Fibroblast of mammary gland (primary cell): ENCODE results near the gene SCN2A.
"Not testable (repeated sequence)": the region's sequence is repeated elsewhere in the genome, so short reads cannot be mapped to it uniquely, and the experiment has no call there.

Experiments
- DNase-seq: peaks from one replicate; pipeline ENCODE4 v3.0.0-alpha.2; 2010; ENCODE audit warnings: low read depth
- H3K4me3 ChIP-seq: 2 replicates; pipeline ENCODE4 v1.5.1; 2011; ENCODE audit warnings: low read depth, mild to moderate bottlenecking, low read length, moderate library complexity; ENCODE audit not compliant: control insufficient read depth
- TF ChIP-seq, protein P1 (sequence below): conservative IDR thresholded peaks from 2 replicates; pipeline ENCODE4 v1.5.1; 2011; ENCODE audit warnings: low read depth, low read length, inconsistent platforms; ENCODE audit not compliant: control insufficient read depth, insufficient read depth

SCN2A gene

DNA sequence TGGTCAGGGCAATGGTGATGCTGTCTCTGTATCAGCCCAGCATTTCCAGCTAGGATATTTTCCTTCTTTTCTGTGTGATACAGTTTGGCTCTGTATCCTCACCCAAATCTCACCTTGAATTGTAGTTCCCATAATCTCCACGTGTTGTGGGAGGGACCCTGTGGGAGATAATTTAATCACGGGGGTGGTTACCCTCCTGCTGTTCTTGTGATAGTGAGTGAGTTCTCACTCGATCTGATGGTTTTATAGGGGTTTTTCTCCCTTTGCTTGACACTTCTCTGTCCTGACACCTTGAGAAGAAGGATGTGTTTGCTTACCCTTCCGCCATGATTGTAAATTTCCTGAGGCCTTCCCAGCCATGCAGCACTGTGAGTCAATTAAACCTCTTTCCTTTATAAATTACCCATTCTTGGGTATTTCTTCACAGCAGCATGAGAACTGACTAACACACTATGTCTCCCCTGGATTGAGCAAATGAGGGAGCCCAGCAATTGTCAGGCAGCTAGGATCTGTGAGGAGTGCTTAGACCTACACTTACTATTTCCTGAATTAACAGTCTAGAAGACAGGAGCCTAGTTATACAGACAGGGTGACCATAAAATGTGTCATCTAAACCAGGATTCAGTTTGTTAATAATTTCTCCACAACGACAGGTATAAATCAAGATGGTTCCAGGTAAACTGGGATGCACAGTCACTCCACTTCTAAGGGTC lies 6.0 kb downstream of the SCN2A start:
- H3K4me3 ChIP-seq = no peak overlapping the region
- TF ChIP-seq, protein P1, sequence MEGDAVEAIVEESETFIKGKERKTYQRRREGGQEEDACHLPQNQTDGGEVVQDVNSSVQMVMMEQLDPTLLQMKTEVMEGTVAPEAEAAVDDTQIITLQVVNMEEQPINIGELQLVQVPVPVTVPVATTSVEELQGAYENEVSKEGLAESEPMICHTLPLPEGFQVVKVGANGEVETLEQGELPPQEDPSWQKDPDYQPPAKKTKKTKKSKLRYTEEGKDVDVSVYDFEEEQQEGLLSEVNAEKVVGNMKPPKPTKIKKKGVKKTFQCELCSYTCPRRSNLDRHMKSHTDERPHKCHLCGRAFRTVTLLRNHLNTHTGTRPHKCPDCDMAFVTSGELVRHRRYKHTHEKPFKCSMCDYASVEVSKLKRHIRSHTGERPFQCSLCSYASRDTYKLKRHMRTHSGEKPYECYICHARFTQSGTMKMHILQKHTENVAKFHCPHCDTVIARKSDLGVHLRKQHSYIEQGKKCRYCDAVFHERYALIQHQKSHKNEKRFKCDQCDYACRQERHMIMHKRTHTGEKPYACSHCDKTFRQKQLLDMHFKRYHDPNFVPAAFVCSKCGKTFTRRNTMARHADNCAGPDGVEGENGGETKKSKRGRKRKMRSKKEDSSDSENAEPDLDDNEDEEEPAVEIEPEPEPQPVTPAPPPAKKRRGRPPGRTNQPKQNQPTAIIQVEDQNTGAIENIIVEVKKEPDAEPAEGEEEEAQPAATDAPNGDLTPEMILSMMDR = no peak
- no peak for DNase-seq

DNA sequence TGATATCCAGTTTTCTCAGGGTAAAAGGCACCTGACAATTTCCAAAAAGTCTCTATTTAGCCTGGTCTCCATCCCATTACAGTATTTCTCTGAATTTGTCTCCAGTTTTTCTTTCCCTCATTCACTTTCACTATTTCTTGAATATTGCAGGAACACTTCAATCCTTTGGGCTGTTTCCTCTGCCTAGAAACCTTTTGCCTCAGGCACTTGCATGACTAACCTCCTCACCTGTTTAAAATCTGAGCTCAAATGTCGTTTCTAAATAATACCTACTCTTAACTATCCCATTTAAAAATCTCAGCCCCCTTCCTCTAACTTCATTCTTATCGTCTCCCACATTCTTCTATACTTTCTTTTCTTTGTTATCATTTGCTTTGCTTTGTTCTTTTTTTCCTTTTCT lies 9.0 kb downstream of the SCN2A start:
- H3K4me3 ChIP-seq = no peak overlapping the region
- DNase-seq = no peak
- TF ChIP-seq, protein P1 = no peak

DNA sequence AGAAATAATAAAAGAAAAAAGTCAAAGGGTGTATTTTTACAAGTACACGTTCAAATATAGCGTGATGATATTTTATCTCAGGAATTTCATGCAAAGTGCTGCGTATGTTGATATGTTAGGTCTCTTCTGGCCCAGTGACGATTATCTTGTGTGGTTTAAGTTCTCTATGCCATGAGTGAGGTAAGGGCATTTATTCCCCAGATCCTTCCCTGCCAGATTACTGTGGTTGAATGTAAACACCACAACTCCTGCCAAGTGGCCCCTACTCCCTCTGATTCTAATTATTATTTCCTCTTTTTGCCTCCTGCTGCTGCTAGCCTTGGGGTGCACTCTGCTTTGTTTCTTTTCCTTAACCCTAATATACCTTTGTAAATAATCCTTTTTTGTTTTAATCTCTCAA lies 12.2 kb downstream of the SCN2A start:
- no peak overlapping the region for H3K4me3 ChIP-seq
- TF ChIP-seq, protein P1 = no peak
- DNase-seq = no peak

DNA sequence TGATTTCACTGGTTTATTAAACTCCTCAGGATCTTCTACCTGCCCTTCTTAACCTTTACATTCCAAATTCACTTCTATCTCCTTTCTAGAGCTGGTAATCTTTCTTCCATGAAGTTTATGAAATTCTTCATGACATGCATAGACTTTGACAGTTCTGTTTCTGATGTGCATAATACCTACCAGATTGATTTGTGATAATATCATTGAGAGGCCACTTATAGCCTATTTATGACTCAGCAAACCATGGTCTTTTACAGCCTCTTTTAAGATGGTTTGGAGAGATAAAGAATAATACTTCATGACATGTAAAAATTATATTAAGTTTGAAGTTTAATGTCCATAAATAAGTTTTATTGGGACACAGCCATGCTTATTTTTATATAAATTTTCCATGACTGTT lies 14.0 kb downstream of the SCN2A start:
- TF ChIP-seq, protein P1 = no peak
- no peak for DNase-seq

DNA sequence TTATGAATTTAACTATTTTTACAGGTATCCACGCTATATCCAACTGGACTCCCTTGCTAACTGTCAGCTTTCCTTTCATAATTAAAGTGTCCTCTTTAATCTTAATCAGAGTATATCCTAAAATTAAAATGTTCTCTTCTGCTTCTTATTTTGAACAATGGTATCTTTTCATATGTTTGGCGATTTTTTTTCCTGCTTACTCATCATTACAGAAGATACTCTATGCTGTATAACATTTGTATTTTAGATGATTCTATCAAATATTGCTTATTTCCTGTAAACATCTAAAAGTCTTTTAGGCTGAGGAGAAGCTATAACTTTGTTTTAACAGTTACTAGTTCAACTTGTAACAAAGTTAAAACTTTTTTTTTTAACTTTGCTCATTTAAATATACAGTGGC lies 17.4 kb downstream of the SCN2A start:
- TF ChIP-seq, protein P1 = no peak
- H3K4me3 ChIP-seq = no peak overlapping the region
- DNase-seq = no peak

More for the DNA sequence above, 14.0 kb downstream of the SCN2A start:
- no peak overlapping the region for H3K4me3 ChIP-seq

DNA sequence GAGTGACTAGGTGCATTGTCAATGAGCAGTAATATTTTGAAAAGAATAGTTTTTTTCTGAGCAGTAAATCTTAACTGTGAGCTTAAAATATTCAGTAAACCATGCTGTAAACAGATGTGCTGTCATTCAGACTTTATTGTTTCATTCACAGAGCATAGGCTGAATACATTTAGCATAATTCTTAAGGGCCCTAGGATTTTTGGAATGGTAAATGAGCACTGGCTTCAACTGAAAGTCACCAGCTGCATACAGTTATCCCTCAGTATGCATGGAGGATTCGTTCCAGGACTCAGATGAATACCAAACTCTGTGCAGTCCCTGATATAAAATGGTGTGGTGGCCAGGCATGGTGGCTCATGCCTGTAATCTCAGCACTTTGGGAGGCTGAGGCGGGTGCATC lies 21.1 kb downstream of the SCN2A start:
- DNase-seq, H3K4me3 ChIP-seq: not testable (repeated sequence)

DNA sequence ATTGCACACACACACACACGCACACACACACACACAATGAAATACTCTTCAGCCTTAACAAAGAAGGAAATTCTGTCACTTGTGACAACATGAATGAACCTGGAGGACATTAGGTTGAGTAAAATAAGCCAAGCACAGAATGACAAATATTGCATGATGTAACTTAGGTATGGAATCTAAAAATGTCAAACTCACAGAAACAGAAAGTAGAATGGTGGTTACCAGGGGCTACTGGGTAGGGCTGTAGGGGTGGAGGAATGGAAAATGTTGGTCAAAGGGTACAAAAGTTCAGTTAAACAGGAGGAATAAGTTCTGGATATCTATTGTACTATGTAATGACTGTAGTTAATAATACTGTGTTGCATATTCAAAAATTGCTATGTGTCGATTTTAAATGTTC lies 29.5 kb downstream of the SCN2A start:
- no peak for DNase-seq
- TF ChIP-seq, protein P1 = no peak
- H3K4me3 ChIP-seq = no peak overlapping the region
